NCI-H2107 (cell line): Measurements from ENCODE around the gene GTPBP10.

ENCODE experiments used
- DNase-seq: peaks from one replicate; lab custom pipeline; 2025; lab: John Stamatoyannopoulos, UW

GTPBP10 gene

GRCh38 chr7:90351987-90352386, 5.5 kb downstream of the GTPBP10 start:
- DNase-seq, result no peak

GRCh38 chr7:90383422-90383821, 36.9 kb downstream of the GTPBP10 start:
- no peak for DNase-seq

GRCh38 chr7:90383861-90384260, 37.3 kb downstream of the GTPBP10 start:
- no peak for DNase-seq

GRCh38 chr7:90384433-90384832, 37.9 kb downstream of the GTPBP10 start:
- DNase-seq, result no peak

DNA sequence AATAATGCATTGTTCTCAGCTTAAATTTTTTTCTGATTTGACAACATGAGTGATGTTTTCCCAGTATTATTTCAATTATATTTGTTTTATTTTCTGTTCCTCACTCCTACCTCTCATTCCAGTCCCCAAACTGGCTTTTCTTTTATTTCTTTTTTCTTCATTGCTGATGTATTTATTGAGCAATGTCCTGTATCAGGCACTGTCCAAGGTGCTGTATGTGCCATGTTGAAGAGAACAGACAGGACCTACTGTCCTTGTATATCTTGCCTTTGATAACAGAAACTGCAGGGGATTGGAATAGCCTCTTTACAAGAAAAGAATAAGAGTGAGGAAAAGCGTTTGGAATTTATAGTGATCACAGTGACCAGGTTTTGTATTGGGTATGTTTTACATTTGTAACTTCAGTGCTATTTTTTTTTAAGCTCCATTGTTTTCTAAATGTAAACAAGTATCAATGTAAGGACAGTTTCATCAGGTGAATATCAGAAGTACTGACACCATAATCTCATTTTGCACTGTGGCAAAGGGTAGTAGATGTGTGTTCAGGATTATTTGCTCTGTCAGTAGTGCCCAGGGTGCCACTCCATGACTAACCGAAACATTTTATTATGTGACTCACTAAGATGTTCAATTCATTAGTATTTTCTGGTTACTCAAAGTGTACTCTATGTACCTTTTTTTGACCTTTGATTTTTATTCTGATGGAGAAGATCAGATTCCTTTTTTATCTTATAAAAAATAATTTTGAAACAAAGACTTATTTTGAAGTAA, 41.1 kb downstream of the GTPBP10 start:
- DNase-seq, result no peak

- no peak for DNase-seq
These were observed 44.4 kb downstream of the GTPBP10 start for GRCh38 chr7:90390926-90391325.

GRCh38 chr7:90391488-90391887, 45.0 kb downstream of the GTPBP10 start:
- DNase-seq, result no peak

DNA sequence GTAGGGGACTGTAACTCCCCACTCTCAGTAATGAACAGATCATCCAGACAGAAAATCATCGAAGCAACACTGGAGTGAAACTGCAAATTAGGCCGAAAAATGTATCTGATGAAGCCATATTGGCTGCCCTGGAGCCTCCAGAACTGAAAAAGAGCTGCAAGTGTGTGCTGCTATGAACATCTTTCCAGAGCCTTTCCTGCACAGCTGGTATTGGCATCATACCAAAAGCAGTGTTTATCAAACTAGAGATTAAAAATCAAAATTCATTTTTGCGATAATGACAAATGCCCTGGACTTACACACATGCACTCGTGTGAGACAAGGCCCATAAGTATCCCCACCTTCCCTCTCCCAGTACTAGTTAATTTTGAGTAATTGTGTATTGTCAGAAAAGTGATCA, 49.9 kb downstream of the GTPBP10 start:
- DNase-seq, result no peak

GRCh38 chr7:90401989-90402388, 55.5 kb downstream of the GTPBP10 start:
- DNase-seq, result peak; percentile 31

- DNase-seq, result no peak
These were observed 56.3 kb downstream of the GTPBP10 start for GRCh38 chr7:90402785-90403173.

DNA sequence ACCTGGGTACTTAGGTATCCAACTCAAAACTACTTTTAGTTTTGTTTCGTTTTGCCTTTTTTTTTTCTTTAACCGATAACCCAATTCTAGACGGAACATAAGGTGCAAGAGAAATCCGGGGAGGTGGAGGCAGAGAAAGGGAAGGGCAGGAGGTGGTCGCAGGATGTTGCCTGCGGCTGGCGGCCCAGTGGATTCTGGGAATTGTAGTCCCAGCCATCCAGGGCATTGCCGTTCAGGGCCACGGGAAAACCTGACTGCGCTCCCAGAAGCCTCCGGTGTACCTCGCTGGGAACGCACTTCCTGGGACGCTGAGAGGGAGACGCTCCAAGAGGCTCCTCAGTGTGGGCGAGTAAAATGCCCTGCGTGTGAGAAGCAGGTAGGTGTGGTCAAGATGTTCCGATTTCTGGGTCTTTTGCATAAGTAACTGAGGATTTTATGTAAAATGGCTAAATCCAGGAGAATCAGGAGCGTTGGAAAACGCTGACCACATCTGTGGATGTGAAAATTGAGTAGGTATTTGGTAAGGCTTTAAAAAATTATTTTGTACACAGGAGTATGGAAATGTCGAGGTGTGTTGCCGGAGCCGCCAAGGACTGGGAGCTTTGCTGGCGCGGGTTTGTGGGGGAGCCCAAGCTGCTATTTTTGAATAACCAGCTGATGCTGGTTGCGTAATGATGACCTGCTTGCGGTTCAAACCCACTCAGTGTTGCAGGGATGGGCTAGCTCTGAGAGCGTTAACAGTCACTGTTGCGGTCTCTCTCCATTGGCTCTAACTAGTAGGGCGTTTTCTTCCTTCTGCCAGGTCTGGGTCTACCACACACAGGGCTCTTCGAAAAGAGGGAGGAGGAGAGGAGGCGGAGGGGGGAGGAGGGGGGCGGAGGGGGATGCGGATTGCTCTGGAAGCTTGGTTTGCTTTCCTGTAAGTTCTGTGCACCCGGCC, 56.9 kb downstream of the GTPBP10 start, which contains the start of gene CLDN12:
Gene CLDN12, plus strand, starts transcription at position 288 of the 940 bp plus-strand sequence. CDS start 9,216 bp downstream, outside the sequence.
- DNase-seq, result peak; percentile 84

GRCh38 chr7:90404777-90405176, 58.3 kb downstream of the GTPBP10 start:
- DNase-seq, result no peak

- no peak for DNase-seq
These were observed 60.9 kb downstream of the GTPBP10 start for GRCh38 chr7:90407484-90407821.

- no peak for DNase-seq
These were observed 61.6 kb downstream of the GTPBP10 start for GRCh38 chr7:90408142-90408541.

GRCh38 chr7:90409667-90410066, 63.2 kb downstream of the GTPBP10 start:
- no peak for DNase-seq

DNA sequence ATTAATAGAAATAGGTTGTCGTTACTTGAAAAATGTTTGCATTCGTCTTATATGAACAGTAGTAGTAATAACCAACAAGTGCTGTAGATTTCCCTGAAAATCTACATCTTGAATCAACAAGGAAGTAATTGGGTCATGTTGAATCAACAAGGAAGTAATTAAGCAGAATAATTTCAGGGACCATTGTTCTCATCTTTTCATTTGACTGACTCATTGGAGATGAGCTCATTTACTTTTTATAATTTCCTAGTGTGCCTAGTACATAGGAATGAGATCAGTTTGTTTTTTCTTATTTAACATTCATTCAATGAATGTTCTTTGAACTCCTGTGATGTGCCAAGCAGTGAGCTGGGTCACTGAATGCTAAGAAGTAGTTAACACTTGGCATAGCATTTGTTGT, 65.0 kb downstream of the GTPBP10 start:
- DNase-seq, result no peak

GRCh38 chr7:90412458-90413184, 66.1 kb downstream of the GTPBP10 start:
- DNase-seq, result no peak

DNA sequence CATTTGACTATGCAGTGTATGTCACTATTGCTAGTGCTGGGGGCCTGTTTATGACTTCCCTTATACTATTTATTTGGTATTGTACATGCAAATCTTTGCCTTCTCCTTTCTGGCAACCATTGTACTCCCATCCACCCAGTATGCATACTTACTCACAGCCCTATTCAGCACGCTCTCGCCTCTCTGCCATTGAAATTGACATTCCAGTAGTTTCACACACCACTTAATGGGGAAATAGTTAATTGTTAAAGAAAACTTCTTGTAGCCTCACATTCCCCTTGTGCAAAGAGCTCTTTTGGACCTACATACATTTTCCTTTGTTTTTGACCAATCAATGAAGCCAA, 66.6 kb downstream of the GTPBP10 start:
- DNase-seq, result no peak

- DNase-seq, result no peak
These were observed 75.1 kb downstream of the GTPBP10 start for GRCh38 chr7:90421651-90422050.

- DNase-seq, result no peak
These were observed 78.2 kb downstream of the GTPBP10 start for GRCh38 chr7:90424720-90425119.

GRCh38 chr7:90425376-90425775, 78.9 kb downstream of the GTPBP10 start:
- DNase-seq, result no peak

- no peak for DNase-seq
These were observed 84.3 kb downstream of the GTPBP10 start for GRCh38 chr7:90430614-90431460.
